NT2/D1 (cell line): ENCODE data around the gene TSPAN17.
"Not testable (repeated sequence)": the region's sequence is repeated elsewhere in the genome, so short reads cannot be mapped to it uniquely, and the experiment has no call there.

Source experiments
- DNase-seq: peaks from one replicate; pipeline ENCODE4 v3.0.0-alpha.2; 2011; ENCODE audit warnings: low read depth, low spot score
- H3K27me3 ChIP-seq: 2 replicates; pipeline ENCODE4 v1.6.0; 2011; ENCODE audit warnings: mild to moderate bottlenecking; ENCODE audit not compliant: insufficient read length, insufficient read depth
- H3K36me3 ChIP-seq: 2 replicates; pipeline ENCODE4 v1.6.1; 2011; ENCODE audit warnings: mild to moderate bottlenecking, low read length, mixed read lengths; ENCODE audit not compliant: insufficient read depth, insufficient read length
- H3K4me1 ChIP-seq: 2 replicates; pipeline ENCODE4 v1.5.1; 2011; ENCODE audit not compliant: insufficient read depth, insufficient read length
- H3K4me3 ChIP-seq: 2 replicates; pipeline ENCODE4 v1.5.1; 2011; ENCODE audit warnings: low read depth; ENCODE audit not compliant: insufficient read length
- H3K9ac ChIP-seq: 2 replicates; pipeline ENCODE4 v1.6.0; 2011; ENCODE audit warnings: low read depth; ENCODE audit not compliant: insufficient read length
- H3K9me3 ChIP-seq: 2 replicates; pipeline ENCODE4 v1.5.1; 2011; ENCODE audit warnings: mild to moderate bottlenecking, low read length; ENCODE audit not compliant: insufficient read depth
- SUZ12 ChIP-seq: IDR thresholded peaks from 2 replicates; pipeline ENCODE4 v1.6.1; 2011; ENCODE audit not compliant: insufficient read length, insufficient read depth; ENCODE audit errors: extremely low read depth
- YY1 ChIP-seq: IDR thresholded peaks from 2 replicates; pipeline ENCODE4 v1.6.1; 2011; ENCODE audit not compliant: insufficient read length, insufficient read depth
- ZNF274 ChIP-seq: IDR thresholded peaks from 2 replicates; pipeline ENCODE4 v1.6.1; 2011; ENCODE audit warnings: mild to moderate bottlenecking, low read depth, low read length

Gene TSPAN17, protein sequence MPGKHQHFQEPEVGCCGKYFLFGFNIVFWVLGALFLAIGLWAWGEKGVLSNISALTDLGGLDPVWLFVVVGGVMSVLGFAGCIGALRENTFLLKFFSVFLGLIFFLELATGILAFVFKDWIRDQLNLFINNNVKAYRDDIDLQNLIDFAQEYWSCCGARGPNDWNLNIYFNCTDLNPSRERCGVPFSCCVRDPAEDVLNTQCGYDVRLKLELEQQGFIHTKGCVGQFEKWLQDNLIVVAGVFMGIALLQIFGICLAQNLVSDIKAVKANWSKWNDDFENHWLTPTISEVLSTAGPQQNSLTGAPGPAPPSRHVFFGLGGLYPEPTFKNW

DNA sequence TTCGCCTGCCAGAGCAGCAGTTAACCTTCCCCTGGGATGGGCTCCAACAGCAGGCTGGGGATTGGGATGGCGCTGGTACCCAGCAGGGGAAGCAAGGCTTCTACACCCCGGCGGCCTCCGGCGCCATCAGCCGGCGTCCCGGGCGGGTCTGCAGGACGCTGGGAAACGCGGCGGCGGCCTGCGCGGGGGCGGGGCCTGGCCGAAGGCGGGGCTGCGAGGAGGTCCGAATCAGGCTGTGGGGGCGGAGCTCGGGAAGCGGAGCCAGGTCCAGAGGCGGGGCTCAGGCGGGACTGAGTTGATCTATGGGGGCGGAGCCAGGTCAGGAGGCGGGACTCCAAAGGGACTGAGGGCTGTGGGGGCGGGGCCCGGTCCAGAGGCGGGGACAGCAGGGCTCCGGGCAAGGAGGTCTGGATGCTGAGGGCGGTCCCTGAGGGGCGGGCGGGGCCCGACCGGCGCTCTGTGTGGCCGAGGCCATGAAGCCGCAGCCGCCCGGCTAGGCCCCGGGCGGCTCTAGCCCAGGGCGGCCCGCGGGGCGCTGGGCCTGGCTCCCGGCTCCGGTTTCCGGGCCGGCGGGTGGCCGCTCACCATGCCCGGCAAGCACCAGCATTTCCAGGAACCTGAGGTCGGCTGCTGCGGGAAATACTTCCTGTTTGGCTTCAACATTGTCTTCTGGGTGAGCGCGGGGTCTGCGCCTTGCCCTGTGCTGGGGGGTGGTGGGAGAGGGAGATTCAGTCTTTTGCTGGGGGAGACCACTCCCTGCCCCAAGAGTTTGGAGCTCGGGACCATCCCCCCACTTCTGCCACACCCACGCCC, at the start of gene TSPAN17:
TSPAN17 (plus strand) TSS at position 455 of the 813 bp plus-strand sequence; CDS start at position 587, 132 bp downstream.
- no peak for TF ChIP-seq YY1
- no peak for TF ChIP-seq ZNF274
- TF ChIP-seq SUZ12, result no peak
- Histone ChIP-seq H3K4me3 (peak within 1 kb of the TSS; percentile 56), H3K36me3 (peaks cover 3% of the 10 kb centered on the region), H3K9ac (peak within 1 kb of the TSS; percentile 81), H3K27me3 (no peaks in the 10 kb centered on the region), H3K4me1 (peaks cover 34% of the 10 kb centered on the region), H3K9me3 (no peaks in the 10 kb centered on the region)
- DNase-seq, result peak; percentile 97

DNA sequence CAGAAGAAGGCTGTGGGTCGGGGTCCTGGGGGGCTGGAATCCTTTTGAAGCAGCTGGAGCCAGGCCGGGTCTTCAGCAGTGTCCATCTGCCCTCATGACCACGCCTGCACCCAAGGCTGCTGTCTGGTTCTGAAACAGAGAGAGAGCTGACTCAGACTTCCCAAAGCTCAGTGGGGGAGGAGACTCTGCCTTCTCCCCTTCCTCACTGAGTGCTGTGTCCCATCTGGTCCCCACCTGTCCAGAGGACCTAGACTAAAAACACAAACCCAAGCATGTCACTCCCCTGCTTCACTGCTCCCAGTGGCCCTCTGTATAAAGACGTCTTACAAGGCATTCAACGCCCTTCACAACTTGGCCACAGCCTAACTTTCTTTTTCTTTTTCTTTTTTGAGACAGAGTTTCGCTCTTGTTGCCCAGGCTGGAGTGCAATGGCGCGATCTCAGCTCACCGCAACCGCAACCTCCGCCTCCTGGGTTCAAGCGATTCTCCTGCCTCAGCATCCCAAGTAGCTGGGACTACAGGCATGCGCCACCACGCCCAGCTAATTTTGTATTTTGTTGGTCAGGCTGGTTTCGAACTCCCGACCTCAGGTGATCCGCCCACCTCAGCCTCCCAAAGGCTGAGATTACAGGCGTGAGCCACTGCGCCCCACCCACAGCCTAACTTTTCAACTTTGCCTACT, 47.4 kb upstream of the TSPAN17 start:
- H3K4me3 ChIP-seq, H3K4me1 ChIP-seq, H3K9me3 ChIP-seq, DNase-seq, H3K9ac ChIP-seq, H3K27me3 ChIP-seq, H3K36me3 ChIP-seq: not testable (repeated sequence)

DNA sequence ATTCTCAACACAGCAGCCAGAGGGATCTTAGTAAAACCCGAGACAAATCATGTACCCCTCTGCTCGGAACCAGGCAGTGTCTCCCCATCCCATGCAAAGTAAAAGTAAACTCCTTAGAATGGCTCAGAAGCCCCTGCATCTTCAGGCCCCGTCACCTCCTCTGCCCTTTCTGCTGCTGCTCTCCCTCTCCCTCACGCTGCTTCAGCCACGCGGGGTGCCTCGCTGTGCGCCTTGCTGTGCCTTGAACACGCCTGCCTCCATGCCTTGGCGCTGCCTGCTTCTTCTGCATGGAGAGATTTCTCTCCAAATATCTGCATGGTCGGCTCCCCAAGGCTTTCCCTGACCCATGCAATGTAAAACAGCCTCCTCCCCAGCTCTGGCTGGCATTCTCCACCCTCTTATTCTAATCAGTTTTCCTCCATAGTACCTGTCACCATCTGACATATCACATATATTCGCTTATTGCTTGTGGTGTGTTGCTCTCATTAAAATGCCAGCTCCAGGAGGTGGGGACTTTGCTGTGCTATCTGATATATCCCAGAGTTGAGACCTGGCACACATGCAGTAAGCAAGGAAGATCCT, 45.3 kb upstream of the TSPAN17 start:
- H3K9ac ChIP-seq, result no peak overlapping the region
- no peak for TF ChIP-seq ZNF274
- TF ChIP-seq SUZ12, result no peak
- no peak for TF ChIP-seq YY1
- H3K9me3 ChIP-seq, result no peaks in the 10 kb centered on the region
- DNase-seq, result no peak
- no peaks in the 10 kb centered on the region for H3K36me3 ChIP-seq
- H3K27me3 ChIP-seq, result no peaks in the 10 kb centered on the region
- H3K4me3 ChIP-seq, result no peak overlapping the region
- H3K4me1 ChIP-seq, result peaks cover 9% of the 10 kb centered on the region

DNA sequence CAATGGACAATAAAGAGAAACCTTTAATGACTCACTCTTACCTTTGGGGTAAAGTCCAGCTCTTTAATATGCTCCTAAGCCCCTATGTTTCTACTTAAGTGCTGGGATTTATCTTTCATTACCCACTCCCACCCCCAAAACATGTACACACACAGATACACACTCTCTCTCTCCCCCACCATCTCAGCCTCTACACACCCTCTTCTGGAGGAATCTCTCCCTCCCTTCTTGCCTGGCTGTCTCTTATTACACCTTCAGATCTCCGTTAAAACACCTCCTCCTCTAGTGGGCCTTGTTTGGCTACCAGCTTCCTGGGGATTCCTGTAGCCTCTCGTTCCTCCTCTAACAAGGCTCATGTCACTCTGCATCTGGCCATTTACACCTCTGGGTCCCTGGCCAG, 44.2 kb upstream of the TSPAN17 start:
- H3K9ac ChIP-seq, result no peak overlapping the region
- no peak overlapping the region for H3K4me3 ChIP-seq
- no peak for TF ChIP-seq SUZ12
- TF ChIP-seq YY1, result no peak
- no peak for TF ChIP-seq ZNF274

DNA sequence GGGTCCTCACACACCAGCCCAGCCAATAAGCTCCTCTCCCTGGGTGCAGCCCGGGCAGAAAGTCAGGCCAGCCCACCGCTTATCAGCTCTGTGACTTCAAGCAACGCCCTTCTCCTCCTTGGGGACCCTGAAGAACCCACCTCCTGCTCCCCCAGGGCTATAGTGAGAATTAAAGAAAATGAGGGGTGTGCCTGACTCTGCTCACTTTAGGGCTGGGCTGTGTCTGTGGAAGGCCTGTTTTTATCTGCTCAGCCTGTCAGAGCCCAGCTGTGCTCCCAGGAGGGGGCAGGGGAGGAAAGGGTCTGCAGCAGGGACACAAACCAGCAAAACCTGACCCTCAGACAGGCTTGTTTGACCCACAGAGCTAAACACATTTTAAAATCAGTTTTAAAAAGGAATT, 41.3 kb upstream of the TSPAN17 start:
- Histone ChIP-seq H3K4me3 (no peak overlapping the region), H3K9ac (no peak overlapping the region), H3K36me3 (no peaks in the 10 kb centered on the region), H3K4me1 (peaks cover 14% of the 10 kb centered on the region), H3K9me3 (no peaks in the 10 kb centered on the region), H3K27me3 (peaks cover 21% of the 10 kb centered on the region)
- DNase-seq, result no peak
- TF ChIP-seq YY1, result no peak
- no peak for TF ChIP-seq ZNF274
- TF ChIP-seq SUZ12, result no peak

More for the DNA sequence above, 44.2 kb upstream of the TSPAN17 start:
- Histone ChIP-seq H3K36me3 (no peaks in the 10 kb centered on the region), H3K4me1 (peaks cover 6% of the 10 kb centered on the region), H3K9me3 (no peaks in the 10 kb centered on the region), H3K27me3 (no peaks in the 10 kb centered on the region)
- DNase-seq, result no peak

DNA sequence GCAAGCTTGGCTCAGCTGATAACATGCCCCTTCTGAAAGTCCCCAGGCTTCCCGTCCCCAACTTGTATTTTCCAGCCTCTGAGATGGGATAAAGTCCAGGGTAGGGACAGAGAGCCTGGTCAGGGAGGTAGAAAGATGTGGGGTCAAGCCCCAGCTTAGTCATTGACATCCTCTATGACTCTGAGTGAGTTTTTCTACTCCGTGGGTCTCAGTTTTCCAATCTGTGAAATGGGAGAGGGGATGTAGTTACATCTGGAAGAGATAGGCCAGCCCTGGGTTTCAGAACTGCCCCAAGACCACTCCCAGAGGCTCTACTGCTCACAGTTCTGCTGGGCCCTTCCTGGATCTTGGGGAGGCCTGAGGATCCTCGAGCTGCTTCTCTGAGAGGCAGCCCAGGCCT, 40.4 kb upstream of the TSPAN17 start:
- Histone ChIP-seq H3K4me1 (peaks cover 14% of the 10 kb centered on the region), H3K27me3 (peaks cover 23% of the 10 kb centered on the region), H3K9ac (no peak overlapping the region), H3K9me3 (no peaks in the 10 kb centered on the region), H3K36me3 (no peaks in the 10 kb centered on the region), H3K4me3 (no peak overlapping the region)
- no peak for DNase-seq
- TF ChIP-seq YY1 (no peak), SUZ12 (no peak), ZNF274 (no peak)
